ENCODE results near the gene HRH1. TPM values are rescaled to one million over a fixed set of nuclear protein-coding genes. Genes with fewer than 3 reads are reported as not detected.
A peak's percentile ranks its signal among the peaks of the same experiment; 100 is the strongest.

HRH1 gene
- total and polyA plus RNA-seq, 2 donors (not counting 3 experiments of a cell fraction or from before 2014, with no cell fraction given) = 16.2 to 21.2 TPM

DNA sequence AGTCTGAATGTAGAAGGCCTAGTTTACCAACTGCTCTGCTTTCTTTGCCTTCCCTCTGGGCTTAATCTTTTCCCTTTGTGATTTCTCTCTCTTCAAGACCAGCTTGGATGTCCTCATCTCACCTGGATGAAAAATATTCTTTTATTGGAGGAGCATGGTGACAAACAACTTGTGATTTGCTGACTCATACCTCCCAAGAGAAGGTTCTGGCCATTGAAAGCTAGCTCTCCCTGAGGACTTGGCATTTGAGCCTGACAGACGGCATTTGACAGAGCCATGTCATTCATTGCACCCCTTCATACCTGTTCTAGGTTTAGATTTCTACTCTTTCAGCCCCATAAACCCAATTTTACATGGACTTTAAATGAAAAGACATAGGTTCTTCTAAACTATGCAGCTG lies 151.2 kb downstream of the HRH1 start:
- CTCF ChIA-PET = interaction anchor here (1.3 to 2.4 kb wide), 4 partner anchors 8 to 62 kb away, joined by 3 to 9 read pairs (median 4); no protein-coding TSS in a partner anchor

More for the DNA sequence above, 151.2 kb downstream of the HRH1 start:
- H3K27ac ChIP-seq (ENCODE audit: insufficient read depth, low read depth, low read length) = no peak overlapping the region
- H4K20me1 ChIP-seq (replicated peaks; ENCODE audit: control insufficient read depth, extremely low read depth, insufficient read depth, low read length) = no peaks in the 10 kb centered on the region
- intact Hi-C loops (cut with micrococcal nuclease) (no loop called here), dilution Hi-C loops (cut with MboI; ENCODE audit: extremely low pct_ligation_motif_present, low sequenced_read_pairs) (no loop called here)
- no peaks in the 10 kb centered on the region for H3K27me3 ChIP-seq (ENCODE audit: control insufficient read depth in 2 of 2, insufficient read depth in 2 of 2, low read length in 2 of 2)
- no peak for TF ChIP-seq JUN (IDR thresholded peaks at IDR 0.05; ENCODE audit: borderline replicate concordance, insufficient read depth, insufficient read length, low read depth)
- TF ChIP-seq, protein P1, sequence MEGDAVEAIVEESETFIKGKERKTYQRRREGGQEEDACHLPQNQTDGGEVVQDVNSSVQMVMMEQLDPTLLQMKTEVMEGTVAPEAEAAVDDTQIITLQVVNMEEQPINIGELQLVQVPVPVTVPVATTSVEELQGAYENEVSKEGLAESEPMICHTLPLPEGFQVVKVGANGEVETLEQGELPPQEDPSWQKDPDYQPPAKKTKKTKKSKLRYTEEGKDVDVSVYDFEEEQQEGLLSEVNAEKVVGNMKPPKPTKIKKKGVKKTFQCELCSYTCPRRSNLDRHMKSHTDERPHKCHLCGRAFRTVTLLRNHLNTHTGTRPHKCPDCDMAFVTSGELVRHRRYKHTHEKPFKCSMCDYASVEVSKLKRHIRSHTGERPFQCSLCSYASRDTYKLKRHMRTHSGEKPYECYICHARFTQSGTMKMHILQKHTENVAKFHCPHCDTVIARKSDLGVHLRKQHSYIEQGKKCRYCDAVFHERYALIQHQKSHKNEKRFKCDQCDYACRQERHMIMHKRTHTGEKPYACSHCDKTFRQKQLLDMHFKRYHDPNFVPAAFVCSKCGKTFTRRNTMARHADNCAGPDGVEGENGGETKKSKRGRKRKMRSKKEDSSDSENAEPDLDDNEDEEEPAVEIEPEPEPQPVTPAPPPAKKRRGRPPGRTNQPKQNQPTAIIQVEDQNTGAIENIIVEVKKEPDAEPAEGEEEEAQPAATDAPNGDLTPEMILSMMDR (IDR thresholded peaks at IDR 0.05; ENCODE audit: extremely low read depth in 1 of 2, insufficient read depth in 1 of 2, low read depth in 1 of 2, low read length in 2 of 2) = no peak
- TF ChIP-seq POLR2A (IDR thresholded peaks at IDR 0.05; ENCODE audit: low read depth, low read length) = no peak
- TF ChIP-seq GATA2 (IDR thresholded peaks at IDR 0.05; ENCODE audit: insufficient read depth, insufficient read length, low read depth, low read length) = no peak
- TF ChIP-seq FOS (IDR thresholded peaks at IDR 0.05; ENCODE audit: borderline replicate concordance, insufficient read depth, low read length) = no peak
- TF ChIP-seq EZH2 (IDR thresholded peaks at IDR 0.05; ENCODE audit: borderline replicate concordance, low read depth, low read length, severe bottlenecking) = no peak
- TF ChIP-seq, protein P2, sequence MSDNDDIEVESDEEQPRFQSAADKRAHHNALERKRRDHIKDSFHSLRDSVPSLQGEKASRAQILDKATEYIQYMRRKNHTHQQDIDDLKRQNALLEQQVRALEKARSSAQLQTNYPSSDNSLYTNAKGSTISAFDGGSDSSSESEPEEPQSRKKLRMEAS (IDR thresholded peaks at IDR 0.05; ENCODE audit: insufficient read depth, insufficient read length) = no peak
- no peak for TF ChIP-seq POLR2AphosphoS5 (IDR thresholded peaks at IDR 0.05; ENCODE audit: insufficient read depth, low read depth, low read length)
- TF ChIP-seq MYC (IDR thresholded peaks at IDR 0.05; ENCODE audit: low read depth, low read length) = no peak
- no peak overlapping the region for H3K4me3 ChIP-seq (replicated peaks in 1 of 3; ENCODE audit: insufficient read depth in 1 of 3, low read depth in 1 of 3, low read length in 3 of 3)
- FAIRE-seq (peak; percentile 42), DNase-seq (ENCODE audit: low read depth, low spot score) (peak; percentile 36)
- peaks cover 6 to 16% of the 10 kb centered on the region in 2 experiments for H3K36me3 ChIP-seq (ENCODE audit: control insufficient read depth in 2 of 2, extremely low read depth in 1 of 2, insufficient read depth in 2 of 2, low read length in 2 of 2)
- no peaks in the 10 kb centered on the region for H3K9me3 ChIP-seq (replicated peaks; ENCODE audit: control insufficient read depth, insufficient read depth, low read length)
- no peaks in the 10 kb centered on the region for H3K79me2 ChIP-seq (ENCODE audit: control insufficient read depth, insufficient read depth, low read length)
- no TSS peak for BruUV-seq (replicated peaks)
- no peak overlapping the region for H3K9ac ChIP-seq (replicated peaks; ENCODE audit: extremely low read depth, insufficient read depth, low read length)
- H3K9me1 ChIP-seq (replicated peaks; ENCODE audit: control insufficient read depth, extremely low read depth, insufficient read depth, low read length) = no peaks in the 10 kb centered on the region
- POLR2A ChIA-PET = no interaction called here
- H2AFZ ChIP-seq (ENCODE audit: low read depth, low read length) = no peak overlapping the region
- no peak overlapping the region for H3K4me2 ChIP-seq (ENCODE audit: insufficient read depth, low read length)
- H3K4me1 ChIP-seq (ENCODE audit: control insufficient read depth, extremely low read depth, insufficient read depth, low read length) = peaks cover 22% of the 10 kb centered on the region
